GM19438 (cell line): ENCODE measurements around the gene RPL9.
"Not testable (repeated sequence)": the region's sequence is repeated elsewhere in the genome, so short reads cannot be mapped to it uniquely, and the experiment has no call there.

Experiments
- ATAC-seq: cut with Tn5 transposase; IDR thresholded peaks from one replicate; pipeline ENCODE4 v1.9.1; 2021; ENCODE audit warnings: low read depth; ENCODE audit not compliant: unreplicated experiment

RPL9 gene

GRCh38 chr4:39467464-39467863 is 8.7 kb upstream of the RPL9 start:
- no peak for ATAC-seq

GRCh38 chr4:39466747-39467146 is 8.0 kb upstream of the RPL9 start:
- ATAC-seq = no peak

- no peak for ATAC-seq
Measured at GRCh38 chr4:39464886-39465501, 6.3 kb upstream of the RPL9 start.

- not testable (repeated sequence) for ATAC-seq
Measured at GRCh38 chr4:39458161-39458504, 589 bp downstream of the RPL9 start.

- no peak for ATAC-seq
Measured at GRCh38 chr4:39456946-39457763, 1.6 kb downstream of the RPL9 start.

- no peak for ATAC-seq
Measured at GRCh38 chr4:39455486-39455885, 3.2 kb downstream of the RPL9 start.

- ATAC-seq = no peak
Measured at GRCh38 chr4:39453738-39454137, 5.0 kb downstream of the RPL9 start.

- ATAC-seq = no peak
Measured at GRCh38 chr4:39452860-39453587, 5.7 kb downstream of the RPL9 start.

GRCh38 chr4:39452153-39452859 is 6.4 kb downstream of the RPL9 start:
- no peak for ATAC-seq

- no peak for ATAC-seq
Measured at GRCh38 chr4:39451423-39452023, 7.2 kb downstream of the RPL9 start.

- no peak for ATAC-seq
Measured at GRCh38 chr4:39450618-39451017, 8.1 kb downstream of the RPL9 start.

- ATAC-seq = peak; percentile 92
Measured at GRCh38 chr4:39446842-39447573, 11.7 kb downstream of the RPL9 start.

GRCh38 chr4:39446483-39446841 is 12.3 kb downstream of the RPL9 start:
- ATAC-seq = no peak

- no peak for ATAC-seq
Measured at GRCh38 chr4:39442998-39443397, 15.7 kb downstream of the RPL9 start.

- ATAC-seq = no peak
Measured at GRCh38 chr4:39441593-39441992, 17.1 kb downstream of the RPL9 start.

GRCh38 chr4:39435659-39436563 is 22.8 kb downstream of the RPL9 start:
- ATAC-seq = no peak

- ATAC-seq = no peak
Measured at GRCh38 chr4:39433878-39434492, 24.7 kb downstream of the RPL9 start.

- no peak for ATAC-seq
Measured at GRCh38 chr4:39429476-39430334, 29.0 kb downstream of the RPL9 start.
